GM19397 (cell line): Measurements from ENCODE around the gene GHSR.

Source experiments
- ATAC-seq: cut with Tn5 transposase; IDR thresholded peaks from one replicate; pipeline ENCODE4 v1.9.1; 2021; ENCODE audit warnings: mild to moderate bottlenecking, moderate library complexity; ENCODE audit not compliant: unreplicated experiment

The GHSR gene

DNA sequence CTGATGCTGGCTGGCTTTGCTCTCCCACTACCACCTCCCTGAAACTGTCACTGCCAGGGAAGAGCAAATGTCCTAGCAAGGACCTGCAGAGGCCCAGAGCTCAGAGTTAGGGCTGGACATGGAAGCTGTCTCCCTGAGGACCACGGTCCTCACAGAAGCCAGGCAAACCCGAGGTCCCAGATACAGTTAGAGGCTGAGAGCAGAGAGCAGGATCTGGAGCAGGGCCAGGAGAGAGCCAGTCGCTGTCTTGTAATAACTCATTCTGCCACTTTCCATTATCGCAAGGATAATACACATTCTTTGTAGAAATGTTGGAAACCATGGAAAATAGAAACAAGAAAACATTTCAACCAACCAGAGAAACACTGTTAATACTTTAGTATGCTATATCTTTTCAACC is 10.1 kb downstream of the GHSR start:
- ATAC-seq = no peak

DNA sequence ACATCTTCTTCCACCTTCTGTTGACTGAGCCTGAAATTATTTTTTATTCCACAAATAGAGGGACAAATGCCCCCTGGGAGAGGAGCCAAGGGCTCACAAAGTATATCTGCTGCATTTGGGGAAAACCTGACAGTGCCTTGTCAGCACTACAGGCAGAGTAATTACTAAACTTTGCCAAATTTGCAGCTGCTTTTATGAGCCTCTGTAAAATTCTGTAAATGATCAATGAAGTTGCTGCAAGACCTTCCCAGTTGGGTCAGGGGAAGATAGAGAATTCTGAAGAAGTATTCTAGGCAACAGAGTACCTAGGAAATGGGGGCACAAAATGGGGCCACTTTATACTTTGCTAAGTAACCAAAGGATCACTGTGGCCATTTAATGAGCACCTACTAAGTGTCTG is 10.5 kb downstream of the GHSR start:
- no peak for ATAC-seq

DNA sequence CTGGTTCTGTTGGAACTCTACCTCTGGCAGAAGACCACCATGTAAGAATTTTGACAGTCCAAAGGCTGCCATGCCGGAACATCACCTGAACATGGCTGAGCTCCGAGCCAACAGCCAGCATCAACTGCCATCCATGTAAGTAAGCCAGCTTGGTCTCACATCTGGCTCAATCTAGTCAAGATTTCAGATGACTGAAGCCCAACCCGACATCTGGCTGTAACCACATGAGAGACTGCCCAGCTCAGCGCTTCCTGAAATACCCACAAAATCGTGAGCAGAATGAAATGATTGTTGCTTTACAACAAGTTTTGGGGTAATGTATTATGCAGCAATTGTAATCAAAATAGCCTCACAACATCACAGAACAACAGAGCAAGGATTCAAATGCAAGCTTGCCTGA is 32.9 kb downstream of the GHSR start:
- no peak for ATAC-seq

DNA sequence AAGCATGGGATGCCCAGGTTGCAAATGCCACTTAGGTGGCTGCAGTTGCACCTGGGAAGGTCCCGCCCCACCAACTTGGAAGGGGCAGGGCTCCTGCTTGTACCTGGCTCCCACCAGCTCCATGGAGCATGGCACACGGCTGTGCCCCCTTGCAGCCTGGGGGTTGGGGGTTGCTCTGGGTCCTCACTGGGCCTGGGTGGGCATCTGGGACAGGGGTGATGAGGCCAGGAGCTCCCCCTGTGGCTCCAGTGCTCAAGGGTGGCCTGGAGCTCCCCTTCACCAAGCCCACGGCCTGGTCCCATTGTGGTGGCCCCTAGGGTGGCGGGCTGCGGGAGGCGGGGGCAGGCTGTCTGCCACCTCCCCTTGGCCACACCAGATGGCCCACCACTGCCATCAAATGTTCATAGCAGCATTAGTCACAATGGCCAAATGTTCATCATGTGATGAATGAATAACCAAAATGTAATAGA is 36.7 kb downstream of the GHSR start:
- no peak for ATAC-seq

DNA sequence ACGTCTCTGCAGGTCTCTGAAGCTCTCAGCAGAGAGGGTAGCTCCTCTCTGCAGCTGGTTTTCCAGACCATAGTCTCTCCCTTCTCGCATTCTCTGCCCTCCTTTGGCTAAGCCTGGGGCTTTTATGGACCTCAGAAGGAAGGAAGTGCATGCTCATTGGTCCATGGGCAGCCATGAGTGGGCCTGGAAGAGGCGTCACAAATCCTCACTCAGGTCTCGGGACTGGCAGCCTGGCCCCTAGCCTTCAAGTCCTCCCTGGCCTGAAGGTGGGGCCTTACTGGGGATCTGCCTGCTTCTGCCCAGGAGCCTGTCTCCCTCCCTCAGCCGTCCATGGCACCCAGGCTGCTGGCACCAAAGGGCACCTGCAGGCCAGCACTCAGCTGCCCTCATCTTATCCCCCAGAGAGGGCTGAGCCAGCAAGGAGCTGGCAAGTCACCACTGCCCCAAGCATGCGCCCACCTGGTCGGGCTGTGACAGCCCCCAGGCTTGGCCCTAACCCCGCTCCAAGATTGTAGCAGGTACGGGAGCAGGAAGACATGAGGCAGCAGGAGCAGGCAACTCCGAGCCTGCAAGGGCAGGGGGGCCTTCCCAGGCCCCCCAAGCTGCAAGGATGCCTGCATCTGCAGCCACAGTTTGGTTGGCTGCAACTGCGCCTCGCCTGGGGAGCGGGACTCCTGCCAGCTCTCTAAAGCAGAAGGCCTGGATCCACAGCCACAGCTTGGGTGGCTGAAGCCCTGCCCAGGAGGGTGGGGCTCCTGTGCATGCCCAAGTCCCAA is 37.4 kb downstream of the GHSR start:
- no peak for ATAC-seq

DNA sequence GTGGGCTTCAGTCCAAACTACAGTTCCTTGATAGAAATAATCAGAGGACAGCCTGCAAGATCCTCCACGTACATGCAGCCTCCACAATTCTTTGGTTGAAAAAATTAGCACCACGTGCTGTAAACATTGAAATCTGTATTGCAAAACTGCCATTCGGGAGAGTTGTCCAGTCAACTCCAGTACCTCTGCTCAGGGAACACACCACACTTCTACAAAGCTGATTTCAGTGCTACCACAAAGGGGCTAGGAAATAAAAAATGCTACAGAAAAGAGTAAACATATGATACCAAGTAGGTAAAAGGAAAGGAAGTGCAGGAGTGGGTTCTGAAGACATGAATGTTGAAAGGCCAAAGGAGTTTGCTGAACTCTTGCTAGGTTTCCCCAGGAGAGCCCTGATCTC is 40.4 kb downstream of the GHSR start:
- ATAC-seq = no peak

DNA sequence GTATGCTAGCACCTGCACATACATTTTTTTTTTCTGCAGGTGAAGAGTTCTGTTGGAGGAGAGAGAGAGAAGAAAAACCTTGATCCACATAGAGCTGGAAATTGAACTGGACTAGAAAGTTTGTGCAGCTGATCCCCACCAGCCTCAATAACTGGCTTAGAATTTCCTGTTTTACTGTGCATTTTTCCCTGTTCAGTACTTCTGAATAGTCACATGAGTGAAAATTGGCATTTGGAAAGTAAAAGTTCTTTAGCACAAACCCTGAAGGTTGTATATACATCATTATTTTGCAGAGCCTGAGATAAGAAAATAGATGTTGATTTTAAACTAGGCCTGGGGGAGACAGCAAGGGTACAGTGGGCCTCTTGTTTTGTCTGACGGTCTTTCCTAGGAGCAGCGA is 42.3 kb downstream of the GHSR start:
- no peak for ATAC-seq

DNA sequence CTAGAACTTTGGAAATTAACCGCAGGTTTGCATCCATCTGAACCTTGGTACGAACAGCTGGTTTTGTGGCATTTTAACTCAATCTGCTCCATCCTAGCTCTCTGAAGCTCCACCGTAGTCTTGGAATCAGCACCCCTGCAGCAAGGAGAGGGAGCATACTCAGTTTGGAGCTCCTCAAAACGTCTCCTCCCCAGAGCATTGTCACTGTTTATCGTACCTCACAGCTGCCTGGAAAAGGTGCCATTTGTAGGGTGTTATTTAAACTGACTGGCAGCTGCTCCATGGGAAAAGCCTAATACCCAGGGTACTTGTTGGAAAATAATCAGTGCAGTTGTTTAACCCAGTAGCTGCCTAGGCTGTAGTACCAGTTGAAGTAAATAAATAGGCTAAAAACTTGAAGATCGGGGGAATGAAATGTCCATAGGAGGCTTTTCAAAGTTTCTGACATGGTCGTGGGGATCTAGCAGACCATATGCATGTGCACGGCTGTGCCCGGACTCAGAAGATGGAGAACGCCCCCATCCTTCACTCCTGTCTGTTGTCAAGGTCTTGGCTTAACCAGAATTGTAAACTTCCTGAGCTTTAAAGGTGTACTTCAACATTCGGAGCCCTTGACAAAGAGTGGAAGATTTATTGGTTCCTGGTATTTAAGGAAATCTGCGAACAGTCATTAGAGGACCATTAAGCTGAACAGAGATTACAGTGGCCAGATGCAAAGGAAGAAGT is 43.9 kb downstream of the GHSR start:
- no peak for ATAC-seq

DNA sequence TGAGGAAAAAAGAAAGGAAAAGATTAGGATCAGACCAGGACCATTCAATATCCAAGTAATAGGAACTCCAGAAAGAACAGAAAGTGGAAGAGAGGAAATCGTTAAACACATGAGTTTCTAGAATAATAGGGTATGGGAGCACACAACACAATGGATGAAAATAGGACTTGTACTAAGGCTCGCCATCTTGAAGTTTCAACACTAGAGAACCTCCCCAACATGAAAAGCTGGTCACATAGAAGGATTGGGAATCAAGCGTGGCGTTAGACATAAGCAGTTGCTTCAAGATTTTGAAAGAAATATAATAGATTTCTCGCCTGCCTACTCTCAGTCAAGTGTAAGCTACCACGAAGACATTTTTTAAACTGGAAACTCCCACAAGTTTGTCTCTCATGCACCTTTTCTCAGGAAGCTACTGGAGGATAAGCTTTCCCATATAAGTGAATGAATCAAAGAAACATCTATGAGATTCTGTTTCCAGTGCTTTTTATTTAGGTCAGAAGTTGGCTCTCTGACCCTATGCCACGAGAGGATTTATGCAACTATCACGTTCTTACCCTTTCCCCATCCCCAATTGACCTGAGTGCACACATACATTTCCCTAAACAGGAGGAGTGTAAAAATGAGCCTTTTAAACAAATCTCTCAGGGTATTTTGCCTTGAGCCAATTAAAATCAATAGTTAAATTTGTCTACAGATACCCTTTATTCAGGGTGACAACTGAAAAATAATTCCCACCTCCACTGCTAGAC is 45.2 kb downstream of the GHSR start:
- no peak for ATAC-seq

DNA sequence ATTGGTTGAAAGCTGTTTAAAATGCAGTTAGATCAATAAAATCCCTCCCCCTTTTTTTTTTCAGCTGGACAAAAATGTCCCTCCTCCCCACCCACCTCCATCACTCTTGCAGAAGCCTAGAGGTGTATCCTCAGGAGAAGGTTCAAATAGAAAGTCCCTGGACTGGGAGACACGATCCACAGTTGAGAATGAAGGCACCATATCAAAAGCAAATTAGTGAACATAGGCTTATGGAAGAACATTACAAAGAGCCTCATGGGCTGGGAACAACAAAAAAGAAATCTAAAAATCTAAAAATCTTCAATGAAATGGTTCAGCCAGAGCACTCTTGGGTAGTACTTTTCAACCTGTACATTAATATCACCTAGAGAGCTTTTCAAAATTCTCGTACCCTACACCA is 46.2 kb downstream of the GHSR start:
- no peak for ATAC-seq

DNA sequence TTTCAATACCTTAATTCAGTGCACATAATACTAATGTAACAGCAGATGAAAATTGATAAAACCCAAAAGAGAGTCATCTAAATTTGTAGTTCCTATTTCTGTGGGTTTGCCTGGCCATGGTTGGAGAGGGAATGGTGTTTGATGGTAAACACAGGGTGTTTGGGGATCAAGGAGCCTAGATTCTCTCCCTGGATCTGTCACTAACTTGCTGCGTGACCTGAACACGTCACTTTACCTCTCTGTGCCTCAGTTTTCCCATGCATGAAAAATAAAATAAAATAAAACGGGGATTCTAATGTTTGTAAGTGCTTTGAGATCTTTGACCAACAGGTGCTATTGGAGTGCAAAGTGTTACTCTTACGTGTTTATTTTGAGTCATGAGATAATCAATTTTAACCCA is 49.8 kb downstream of the GHSR start:
- ATAC-seq = no peak

DNA sequence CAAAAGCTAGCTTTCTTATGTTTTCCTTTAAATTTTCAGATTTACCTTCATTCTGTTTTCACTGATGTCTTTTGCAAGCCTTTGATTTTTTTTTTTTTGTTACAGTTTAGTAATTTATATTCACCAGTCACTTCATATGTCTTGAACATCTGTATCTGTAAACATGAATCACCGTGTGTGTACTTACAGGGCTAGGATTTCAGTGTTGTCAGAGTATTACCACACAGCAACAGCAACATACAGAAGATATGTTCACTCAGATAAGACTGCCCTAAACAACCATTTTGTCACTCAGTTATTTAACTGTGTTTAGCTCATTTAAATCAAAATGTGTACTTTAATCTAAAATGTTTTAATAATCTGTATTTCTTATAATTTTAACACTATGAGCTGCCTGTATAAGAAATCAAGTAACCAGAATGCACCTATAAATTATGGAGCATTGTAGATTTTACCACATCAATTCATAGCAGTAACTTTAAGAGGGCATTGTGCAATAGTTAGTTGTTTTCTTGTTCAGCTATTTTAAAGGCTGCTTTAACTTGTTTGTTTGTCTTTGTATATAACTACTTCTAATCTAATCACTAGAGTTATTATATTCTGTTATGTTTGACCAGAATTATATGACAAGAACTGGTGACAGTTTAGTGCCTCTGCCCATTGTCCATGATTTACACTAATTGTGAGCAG is 50.4 kb downstream of the GHSR start:
- no peak for ATAC-seq

DNA sequence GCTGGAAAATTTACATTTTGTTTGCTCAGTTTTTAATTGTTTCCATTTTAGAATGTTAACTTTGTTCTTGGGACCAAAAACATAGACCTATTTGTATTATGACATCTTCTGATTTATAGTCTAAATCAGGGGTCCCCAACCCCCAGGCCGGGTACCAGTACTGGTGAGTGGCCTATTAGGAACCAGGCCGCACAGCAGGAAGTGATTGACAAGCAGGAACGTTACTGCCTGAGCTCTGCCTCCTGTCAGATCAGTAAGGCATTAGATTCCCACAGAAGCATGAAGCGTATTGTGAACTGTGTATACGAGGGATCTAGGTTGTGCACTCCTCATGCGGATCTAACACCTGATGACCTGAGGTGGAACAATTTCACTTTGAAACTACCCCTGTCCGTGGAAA is 51.9 kb downstream of the GHSR start:
- ATAC-seq = no peak

DNA sequence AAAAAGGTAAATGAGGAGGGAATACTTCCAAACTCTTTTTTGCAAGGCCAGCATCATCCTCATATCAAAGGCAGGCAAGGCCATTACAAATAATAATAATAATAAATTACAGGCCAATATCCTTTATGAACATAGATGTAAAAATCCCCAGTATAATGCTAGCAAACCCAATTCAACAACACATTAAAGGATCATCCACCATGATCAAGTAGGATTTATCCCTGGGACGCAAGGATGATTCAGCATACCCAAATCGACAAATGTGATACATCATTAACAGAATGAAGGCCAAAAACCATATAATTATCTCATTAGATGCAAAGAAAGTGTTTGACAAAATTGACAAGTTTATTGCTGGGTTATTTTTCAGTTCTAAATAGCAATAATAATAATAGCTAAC is 53.6 kb downstream of the GHSR start:
- ATAC-seq = no peak
